HK-2 (cell line): ENCODE data around the gene CCDC50.

Source experiments
- DNase-seq: peaks from one replicate; pipeline ENCODE4 v3.0.0-alpha.2; 2018; ENCODE audit not compliant: unreplicated experiment

Gene CCDC50

GRCh38 chr3:191425322-191425734, 96.1 kb downstream of the CCDC50 start:
- no peak for DNase-seq

GRCh38 chr3:191426311-191426710, 97.1 kb downstream of the CCDC50 start:
- DNase-seq, result no peak

- no peak for DNase-seq
These were observed 99.0 kb downstream of the CCDC50 start for GRCh38 chr3:191428177-191428576.

GRCh38 chr3:191430103-191430502, 100.9 kb downstream of the CCDC50 start:
- no peak for DNase-seq

DNA sequence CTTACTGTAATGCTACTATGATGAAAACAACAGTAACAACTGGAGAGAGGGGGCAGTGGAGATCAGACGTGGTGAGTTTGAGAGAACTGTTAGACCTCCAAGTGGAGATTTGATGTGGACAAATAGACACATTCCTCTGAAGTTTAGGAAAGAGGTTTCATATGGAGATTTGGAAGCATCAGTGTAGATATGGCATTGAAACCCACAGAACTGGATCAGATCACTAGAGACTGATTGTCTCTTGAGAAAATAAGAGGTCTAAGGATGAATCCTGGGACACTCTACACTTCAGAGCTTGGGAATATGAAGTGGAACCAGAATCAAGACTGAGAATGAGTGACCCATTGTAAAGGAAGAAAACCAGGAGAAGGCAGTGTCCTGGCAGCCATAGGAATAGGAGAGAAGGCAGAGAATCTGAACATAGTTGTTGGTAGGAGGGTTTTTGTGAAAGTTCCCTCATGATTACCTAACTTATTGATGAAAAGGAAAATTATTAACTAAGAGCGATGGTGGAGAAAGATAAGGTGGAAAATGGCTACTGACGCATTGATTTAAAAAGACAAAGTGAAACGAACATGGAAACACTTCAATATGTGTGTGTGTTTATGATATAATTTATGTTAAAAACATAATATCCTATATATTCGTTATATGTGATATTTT, 102.1 kb downstream of the CCDC50 start:
- no peak for DNase-seq

DNA sequence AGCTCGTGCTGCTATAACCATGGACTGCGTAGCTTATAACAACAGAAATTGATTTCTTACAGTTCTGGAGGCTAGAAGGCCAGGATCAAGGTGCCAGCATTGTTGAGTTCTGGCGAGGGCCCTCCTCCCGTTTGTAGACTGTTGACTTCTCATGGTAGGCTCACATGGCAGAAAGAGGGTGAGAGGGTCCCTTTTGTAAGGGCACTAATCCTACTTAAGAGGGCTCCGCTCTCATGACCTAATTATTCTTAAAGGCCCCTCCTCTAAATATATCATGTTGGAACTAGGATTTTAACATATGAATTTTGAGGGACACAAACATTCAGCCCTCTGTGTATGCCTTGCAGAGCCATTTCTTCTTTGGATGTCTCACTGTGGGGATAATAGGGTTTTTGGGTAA, 103.0 kb downstream of the CCDC50 start:
- no peak for DNase-seq

GRCh38 chr3:191434024-191434423, 104.8 kb downstream of the CCDC50 start:
- no peak for DNase-seq

DNA sequence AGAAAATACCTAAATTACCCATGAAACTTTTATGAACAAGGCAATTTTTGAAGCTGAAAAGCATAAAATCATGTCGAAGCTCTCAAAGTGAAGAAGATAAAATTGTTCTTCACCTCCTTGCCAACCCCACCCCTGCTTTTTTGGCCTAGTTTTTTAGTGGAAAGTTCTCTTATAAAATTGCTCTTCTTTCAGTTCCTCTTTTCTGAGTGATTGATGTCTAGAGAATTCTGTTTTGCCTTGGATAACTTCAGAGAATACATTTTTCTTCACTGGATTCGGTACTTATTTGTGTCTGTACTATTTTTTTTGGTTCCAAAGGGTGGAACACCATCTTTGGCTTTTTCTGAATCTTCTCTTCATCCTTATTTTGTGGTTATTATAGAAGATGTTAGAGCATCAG, 106.8 kb downstream of the CCDC50 start:
- DNase-seq, result no peak

DNA sequence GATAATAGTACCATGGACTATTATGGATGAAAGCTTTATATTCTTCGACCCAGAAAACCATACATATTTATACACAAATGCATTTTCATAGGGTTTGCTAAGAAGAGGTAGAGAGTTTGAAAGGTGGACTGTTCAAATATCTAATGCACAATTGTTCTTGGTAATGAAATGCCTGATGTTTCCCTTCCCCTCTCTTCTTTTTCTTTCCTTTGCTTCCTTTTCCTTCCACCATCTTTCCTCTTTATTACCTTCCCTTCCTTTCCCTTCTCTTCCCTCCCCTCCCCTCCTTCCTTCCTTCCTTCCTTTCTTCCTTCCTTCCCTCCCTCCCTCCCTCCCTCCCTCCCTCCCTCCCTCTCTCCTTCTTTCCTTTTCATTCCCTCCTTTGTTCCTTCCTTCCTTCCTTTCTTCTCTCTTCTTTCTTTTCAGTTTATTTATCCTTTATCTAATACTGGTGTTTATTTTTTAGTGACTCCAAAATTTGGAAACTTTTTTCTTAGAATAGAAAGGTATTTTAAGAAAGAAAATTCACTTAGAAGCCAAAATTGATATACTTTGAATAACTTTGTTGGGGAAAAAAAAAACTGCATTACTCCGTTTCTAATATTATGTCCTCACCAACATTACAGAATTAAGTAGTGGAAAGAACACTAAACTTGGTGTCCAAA, 109.1 kb downstream of the CCDC50 start:
- no peak for DNase-seq

GRCh38 chr3:191440532-191440931, 111.3 kb downstream of the CCDC50 start:
- no peak for DNase-seq

GRCh38 chr3:191441687-191442086, 112.5 kb downstream of the CCDC50 start:
- no peak for DNase-seq

- no peak for DNase-seq
These were observed 115.4 kb downstream of the CCDC50 start for GRCh38 chr3:191444569-191444968.
